SU-DHL-6 (cell line): ENCODE measurements around the gene LUC7L.

Source experiments
- H2AFZ ChIP-seq: fragments of 200-600 bp; sonication (generic); 2 replicates; pipeline ENCODE4 v1.6.1; 2014; ENCODE audit warnings: low read depth, mild to moderate bottlenecking, moderate library complexity, mixed read lengths, antibody characterized with exemption, low read length; ENCODE audit not compliant: severe bottlenecking
- H3F3A ChIP-seq: fragments of 200-600 bp; shearing (Covaris generic); 2 replicates; pipeline ENCODE4 v1.6.0; 2016; ENCODE audit warnings: antibody characterized with exemption, mild to moderate bottlenecking; ENCODE audit not compliant: insufficient read depth
- H3K27ac ChIP-seq: fragments of 200-600 bp; sonication (generic); 2 replicates; pipeline ENCODE4 v1.5.1; 2016; ENCODE audit warnings: low read depth, mild to moderate bottlenecking, low read length, moderate library complexity, mixed read lengths
- H3K27me3 ChIP-seq: fragments of 200-600 bp; sonication (generic), shearing (Covaris generic); 2 replicates; pipeline ENCODE4 v1.6.0; 2014; ENCODE audit warnings: mild to moderate bottlenecking, low read length
- H3K36me3 ChIP-seq: fragments of 200-600 bp; sonication (generic); 2 replicates; pipeline ENCODE4 v1.6.1; 2014; ENCODE audit warnings: mild to moderate bottlenecking, low read length, mixed read lengths
- H3K4me2 ChIP-seq: fragments of 300-600, 200-600 bp; shearing (Covaris generic), sonication (generic); 2 replicates; pipeline ENCODE4 v1.6.0; 2014; ENCODE audit warnings: low read length, low read depth, mild to moderate bottlenecking; ENCODE audit not compliant: poor library complexity, severe bottlenecking
- H3K4me3 ChIP-seq: fragments of 200-600 bp; sonication (generic); 2 replicates; pipeline ENCODE4 v1.5.1; 2014; ENCODE audit warnings: antibody characterized with exemption, low read length, mild to moderate bottlenecking, mixed read lengths; ENCODE audit not compliant: insufficient read depth, poor library complexity, severe bottlenecking
- H3K79me2 ChIP-seq: fragments of 200-600 bp; sonication (generic); 2 replicates; pipeline ENCODE4 v1.6.1; 2014; ENCODE audit warnings: mild to moderate bottlenecking, low read length, moderate library complexity; ENCODE audit not compliant: insufficient read depth
- H3K9ac ChIP-seq: fragments of 200-600 bp; sonication (generic); 2 replicates; pipeline ENCODE4 v1.7.0; 2014; ENCODE audit warnings: mild to moderate bottlenecking, low read length
- H3K9me2 ChIP-seq: fragments of 200-600 bp; sonication (generic); replicated peaks from 2 replicates; pipeline ENCODE4 v1.6.1; 2014; ENCODE audit warnings: low read length; ENCODE audit not compliant: insufficient read depth
- H3K9me3 ChIP-seq: fragments of 200-600 bp; sonication (generic); 2 replicates; pipeline ENCODE4 v1.6.1; 2014; ENCODE audit warnings: low read length, mixed read lengths; ENCODE audit not compliant: insufficient read depth
- H4K20me1 ChIP-seq: fragments of 200-600 bp; sonication (generic); 2 replicates; pipeline ENCODE4 v1.6.1; 2014; ENCODE audit warnings: low read depth, mild to moderate bottlenecking, antibody characterized with exemption, low read length, moderate library complexity, mixed read lengths
- CTCF ChIP-seq: fragments of 200-600 bp; sonication (generic); IDR thresholded peaks from one replicate; pipeline ENCODE4 v1.5.1; 2017; ENCODE audit warnings: antibody characterized with exemption, mild to moderate bottlenecking, low read length, moderate library complexity; ENCODE audit not compliant: insufficient read depth, poor library complexity, severe bottlenecking
- EZH2phosphoT487 ChIP-seq: fragments of 200-600 bp; sonication (generic), shearing (Covaris generic); conservative IDR thresholded peaks from 2 replicates; pipeline ENCODE4 v1.6.1; 2018; ENCODE audit warnings: mild to moderate bottlenecking, antibody characterized with exemption, low read length, moderate library complexity, mixed read lengths

LUC7L gene

GRCh38 chr16:263944-264343, 34.7 kb upstream of the LUC7L start:
- Histone ChIP-seq H3F3A (no peaks in the 10 kb centered on the region), H3K4me3 (no peak overlapping the region), H3K79me2 (no peaks in the 10 kb centered on the region), H3K36me3 (no peaks in the 10 kb centered on the region), H2AFZ (no peak overlapping the region), H4K20me1 (no peaks in the 10 kb centered on the region), H3K9ac (no peak overlapping the region), H3K27ac (no peak overlapping the region), H3K27me3 (no peaks in the 10 kb centered on the region), H3K9me3 (no peaks in the 10 kb centered on the region), H3K9me2 (no peaks in the 10 kb centered on the region), H3K4me2 (no peak overlapping the region)
- TF ChIP-seq EZH2phosphoT487: no peak
- no peak for TF ChIP-seq CTCF

- no peaks in the 10 kb centered on the region for H3K36me3 ChIP-seq
- H3K4me2 ChIP-seq: no peak overlapping the region
- no peaks in the 10 kb centered on the region for H3F3A ChIP-seq
- H2AFZ ChIP-seq: no peak overlapping the region
- H3K27me3 ChIP-seq: no peaks in the 10 kb centered on the region
- TF ChIP-seq CTCF (no peak), EZH2phosphoT487 (no peak)
- no peaks in the 10 kb centered on the region for H3K9me3 ChIP-seq
- no peaks in the 10 kb centered on the region for H3K9me2 ChIP-seq
- H3K27ac ChIP-seq: no peak overlapping the region
- no peaks in the 10 kb centered on the region for H4K20me1 ChIP-seq
- H3K79me2 ChIP-seq: no peaks in the 10 kb centered on the region
- no peak overlapping the region for H3K4me3 ChIP-seq
- H3K9ac ChIP-seq: no peak overlapping the region
These were observed 34.0 kb upstream of the LUC7L start for GRCh38 chr16:263182-263774.

GRCh38 chr16:262121-262745, 33.0 kb upstream of the LUC7L start:
- Histone ChIP-seq H3K9me2 (no peaks in the 10 kb centered on the region), H4K20me1 (no peaks in the 10 kb centered on the region), H3K79me2 (no peaks in the 10 kb centered on the region), H3K9me3 (no peaks in the 10 kb centered on the region), H3F3A (no peaks in the 10 kb centered on the region), H3K4me2 (no peak overlapping the region), H3K9ac (no peak overlapping the region), H3K4me3 (no peak overlapping the region), H2AFZ (no peak overlapping the region), H3K27ac (no peak overlapping the region), H3K27me3 (no peaks in the 10 kb centered on the region), H3K36me3 (no peaks in the 10 kb centered on the region)
- TF ChIP-seq EZH2phosphoT487 (no peak), CTCF (no peak)
